ENCODE data around the gene CYP11A1. TPM values are rescaled to one million over a fixed set of nuclear protein-coding genes. Genes with fewer than 3 reads are reported as not detected.

The CYP11A1 gene
- total RNA-seq, 1 donor from 2014 or later = not detected

DNA sequence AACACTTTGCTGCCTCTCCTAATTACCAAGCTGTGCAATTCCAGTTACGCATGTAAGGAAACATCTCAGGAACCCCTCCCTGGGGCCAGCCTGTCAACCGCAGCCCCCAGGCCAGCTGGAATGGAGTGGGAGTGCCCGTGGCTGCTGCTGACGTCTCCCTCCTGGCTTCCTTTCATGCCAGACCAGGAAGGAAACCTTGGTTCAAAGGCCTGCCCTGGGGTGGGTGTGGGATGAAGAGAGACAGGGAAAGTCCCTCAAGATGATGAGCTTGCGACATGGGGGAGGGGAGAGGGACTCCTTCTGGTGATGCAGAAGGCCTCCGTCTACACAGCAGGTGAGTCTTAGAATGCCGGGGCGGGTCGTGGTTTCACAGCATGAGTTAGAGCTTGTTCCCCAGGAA is 11.4 kb upstream of the CYP11A1 start:
- no peaks in the 10 kb centered on the region for H3K9me3 Mint-ChIP-seq

DNA sequence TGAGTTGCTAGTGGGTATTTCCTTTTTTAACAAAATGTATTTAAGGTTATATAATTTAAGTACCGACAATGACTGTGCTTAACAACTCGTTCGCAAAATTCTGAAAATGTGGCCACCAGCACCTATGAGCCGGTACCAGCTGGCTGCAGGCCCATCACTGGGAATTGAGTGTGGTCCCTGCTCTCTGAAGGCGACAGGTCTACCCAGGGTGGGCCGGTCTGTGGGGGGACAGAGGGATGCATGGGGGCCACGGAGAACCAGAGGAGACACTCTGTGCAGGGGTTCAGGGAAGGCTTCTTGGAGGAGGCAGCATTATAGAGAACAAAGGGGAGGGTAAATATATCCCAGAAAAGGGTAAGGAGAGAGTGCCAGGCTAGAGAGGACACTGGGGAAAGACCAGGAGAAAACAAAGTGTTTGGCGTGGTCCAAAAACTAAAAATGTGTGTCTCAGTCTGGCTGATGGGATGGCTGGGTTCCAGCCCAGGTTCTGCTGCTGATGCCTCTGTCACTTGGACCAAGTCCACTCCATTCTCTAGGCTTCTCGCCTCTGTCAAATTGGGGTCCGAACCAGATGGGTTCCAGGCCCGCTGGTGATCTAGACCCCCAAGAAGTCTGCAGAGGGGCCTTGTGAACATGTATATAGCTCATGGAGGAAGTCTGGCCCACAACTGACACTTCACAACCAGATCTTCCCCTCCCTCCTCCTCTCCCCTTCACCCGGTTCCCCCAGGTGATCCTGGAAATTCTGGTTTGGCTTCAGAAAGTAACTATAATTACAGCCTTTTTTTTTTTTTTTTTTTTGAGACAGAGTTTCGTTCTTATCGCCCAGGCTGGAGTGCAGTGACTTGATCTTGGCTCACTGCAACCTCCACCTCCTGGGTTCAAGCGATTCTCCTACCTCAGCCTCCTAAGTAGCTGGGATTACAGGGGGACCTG is 10.7 kb upstream of the CYP11A1 start:
- intact Hi-C loops (cut with micrococcal nuclease) = no loop called here
- Mint-ChIP-seq H3K9me3 (no peaks in the 10 kb centered on the region), H3K4me1 (peaks cover 50% of the 10 kb centered on the region), H3K4me3 (no peak overlapping the region), H3K36me3 (ENCODE audit: low read depth) (no peaks in the 10 kb centered on the region), H3K27ac (no peak overlapping the region), H3K27me3 (no peaks in the 10 kb centered on the region)
- no peak for ATAC-seq (ENCODE audit: low read depth)
- ChIA-PET CTCF (interaction anchor here (0.6 to 12.5 kb wide), 7 partner anchors 18 to 254 kb away, joined by 3 to 403 read pairs (median 5); partner anchors contain the start of gene SEMA7A), POLR2A (interaction anchor here (0.7 to 14.2 kb wide), 8 partner anchors 22 to 548 kb away, joined by 3 to 563 read pairs (median 4); partner anchors contain the start of genes SEMA7A and UBL7)
- DNase-seq = no peak
- TF ChIP-seq, protein P1, sequence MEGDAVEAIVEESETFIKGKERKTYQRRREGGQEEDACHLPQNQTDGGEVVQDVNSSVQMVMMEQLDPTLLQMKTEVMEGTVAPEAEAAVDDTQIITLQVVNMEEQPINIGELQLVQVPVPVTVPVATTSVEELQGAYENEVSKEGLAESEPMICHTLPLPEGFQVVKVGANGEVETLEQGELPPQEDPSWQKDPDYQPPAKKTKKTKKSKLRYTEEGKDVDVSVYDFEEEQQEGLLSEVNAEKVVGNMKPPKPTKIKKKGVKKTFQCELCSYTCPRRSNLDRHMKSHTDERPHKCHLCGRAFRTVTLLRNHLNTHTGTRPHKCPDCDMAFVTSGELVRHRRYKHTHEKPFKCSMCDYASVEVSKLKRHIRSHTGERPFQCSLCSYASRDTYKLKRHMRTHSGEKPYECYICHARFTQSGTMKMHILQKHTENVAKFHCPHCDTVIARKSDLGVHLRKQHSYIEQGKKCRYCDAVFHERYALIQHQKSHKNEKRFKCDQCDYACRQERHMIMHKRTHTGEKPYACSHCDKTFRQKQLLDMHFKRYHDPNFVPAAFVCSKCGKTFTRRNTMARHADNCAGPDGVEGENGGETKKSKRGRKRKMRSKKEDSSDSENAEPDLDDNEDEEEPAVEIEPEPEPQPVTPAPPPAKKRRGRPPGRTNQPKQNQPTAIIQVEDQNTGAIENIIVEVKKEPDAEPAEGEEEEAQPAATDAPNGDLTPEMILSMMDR (IDR thresholded peaks at IDR 0.05) = no peak

More for the DNA sequence above, 11.4 kb upstream of the CYP11A1 start:
- no peaks in the 10 kb centered on the region for H3K36me3 Mint-ChIP-seq (ENCODE audit: low read depth)
- TF ChIP-seq, protein P1 (IDR thresholded peaks at IDR 0.05) = no peak
- ChIA-PET CTCF (interaction anchor here (0.6 to 12.5 kb wide), 8 partner anchors 18 to 572 kb away, joined by 3 to 403 read pairs (median 4); partner anchors contain the start of gene SEMA7A), POLR2A (interaction anchor here (0.6 to 14.2 kb wide), 9 partner anchors 21 to 547 kb away, joined by 3 to 563 read pairs (median 4); partner anchors contain the start of genes SEMA7A and UBL7)
- peak overlapping the region; percentile 13 for H3K27ac Mint-ChIP-seq
- no peak for DNase-seq
- ATAC-seq (ENCODE audit: low read depth) = no peak
- no peaks in the 10 kb centered on the region for H3K27me3 Mint-ChIP-seq
- intact Hi-C loops (cut with micrococcal nuclease) = no loop called here
- no peak overlapping the region for H3K4me3 Mint-ChIP-seq
- peaks cover 52% of the 10 kb centered on the region for H3K4me1 Mint-ChIP-seq

GRCh38 chr15:74376825-74377581 is 9.6 kb upstream of the CYP11A1 start:
- no peak for DNase-seq
- TF ChIP-seq, protein P1 (IDR thresholded peaks at IDR 0.05) = no peak
- H3K36me3 Mint-ChIP-seq (ENCODE audit: low read depth) = no peaks in the 10 kb centered on the region
- CTCF ChIA-PET = interaction anchor here (1.1 to 12.5 kb wide), 5 partner anchors 7 to 394 kb away, joined by 3 to 403 read pairs (median 6); partner anchors contain the start of gene SEMA7A
- peaks cover 39% of the 10 kb centered on the region for H3K4me1 Mint-ChIP-seq
- H3K9me3 Mint-ChIP-seq = no peaks in the 10 kb centered on the region
- POLR2A ChIA-PET = interaction anchor here (1.2 to 14.2 kb wide), 3 partner anchors 8 to 27 kb away, joined by 5 to 563 read pairs (median 6); no protein-coding TSS in a partner anchor
- no peaks in the 10 kb centered on the region for H3K27me3 Mint-ChIP-seq
- H3K27ac Mint-ChIP-seq = no peak overlapping the region
- no peak overlapping the region for H3K4me3 Mint-ChIP-seq
- intact Hi-C loops (cut with micrococcal nuclease) = no loop called here
- no peak for ATAC-seq (ENCODE audit: low read depth)

- TF ChIP-seq, protein P1 (IDR thresholded peaks at IDR 0.05) = no peak
- Mint-ChIP-seq H3K4me3 (no peak overlapping the region), H3K9me3 (no peaks in the 10 kb centered on the region), H3K36me3 (ENCODE audit: low read depth) (no peaks in the 10 kb centered on the region), H3K27me3 (peaks cover under 1% of the 10 kb centered on the region), H3K27ac (no peak overlapping the region), H3K4me1 (peaks cover 36% of the 10 kb centered on the region)
- CTCF ChIA-PET = interaction anchor here (1.0 to 12.5 kb wide), 11 partner anchors 8 to 395 kb away, joined by 3 to 403 read pairs (median 6); partner anchors contain the start of genes SEMA7A and UBL7
- no peak for DNase-seq
- intact Hi-C loops (cut with micrococcal nuclease) = no loop called here
- no peak for ATAC-seq (ENCODE audit: low read depth)
- POLR2A ChIA-PET = interaction anchor here (0.6 to 1.5 kb wide), 8 partner anchors 9 to 318 kb away, joined by 3 to 6 read pairs (median 4); partner anchors contain the start of genes ARID3B and UBL7
Measured at GRCh38 chr15:74376226-74376625, 8.8 kb upstream of the CYP11A1 start.
